ENCODE data around the gene RAD1.
"Not testable (repeated sequence)": the region's sequence is repeated elsewhere in the genome, so short reads cannot be mapped to it uniquely, and the experiment has no call there.

The RAD1 gene, protein sequence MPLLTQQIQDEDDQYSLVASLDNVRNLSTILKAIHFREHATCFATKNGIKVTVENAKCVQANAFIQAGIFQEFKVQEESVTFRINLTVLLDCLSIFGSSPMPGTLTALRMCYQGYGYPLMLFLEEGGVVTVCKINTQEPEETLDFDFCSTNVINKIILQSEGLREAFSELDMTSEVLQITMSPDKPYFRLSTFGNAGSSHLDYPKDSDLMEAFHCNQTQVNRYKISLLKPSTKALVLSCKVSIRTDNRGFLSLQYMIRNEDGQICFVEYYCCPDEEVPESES
- 7.8 to 31.6 (median 22.0) reads per million in 17 experiments for total RNA-seq

DNA sequence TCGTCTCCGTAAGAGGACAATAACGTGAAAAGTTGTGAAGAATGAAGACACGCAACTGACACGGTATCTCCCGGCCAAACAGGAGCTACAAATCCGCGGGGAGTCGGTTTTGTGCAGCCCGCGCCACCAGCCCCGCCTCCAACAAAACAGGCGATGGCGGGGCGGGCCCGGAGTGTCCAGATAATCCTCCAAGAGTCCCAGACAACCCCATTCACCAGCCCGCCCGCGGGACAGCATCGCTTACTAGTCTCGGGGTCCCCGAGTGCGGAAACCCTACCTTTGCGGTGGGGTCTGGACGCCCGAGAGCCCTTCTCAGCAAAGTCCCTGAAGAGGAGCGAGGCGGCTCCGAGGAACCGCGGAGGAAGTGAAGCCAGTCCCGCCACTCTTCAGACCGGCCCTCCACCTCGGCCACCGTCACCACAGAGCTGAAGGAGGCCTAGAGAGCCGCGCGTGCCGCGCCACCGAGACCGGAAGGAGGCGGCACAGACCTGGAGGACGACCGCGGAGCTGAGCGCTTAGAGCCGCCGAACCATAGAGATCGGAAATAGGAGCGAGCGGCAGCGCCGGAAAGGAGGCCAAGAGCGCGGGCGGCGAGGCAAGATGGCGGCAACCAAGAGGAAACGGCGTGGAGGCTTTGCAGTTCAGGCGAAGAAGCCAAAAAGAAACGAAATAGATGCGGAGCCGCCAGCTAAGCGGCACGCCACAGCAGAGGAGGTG lies at the start of gene RAD1, which contains the start of gene BRIX1:
Gene RAD1, minus strand, starts transcription at position 366 of the 717 bp plus-strand sequence. CDS start 612 bp downstream, outside the sequence.
Gene BRIX1, plus strand, starts transcription at position 573 of the 717 bp plus-strand sequence. Its CDS starts 28 bp downstream, at position 601.
- DNase-seq: peak; percentile 96 to 98 (median 98)

DNA sequence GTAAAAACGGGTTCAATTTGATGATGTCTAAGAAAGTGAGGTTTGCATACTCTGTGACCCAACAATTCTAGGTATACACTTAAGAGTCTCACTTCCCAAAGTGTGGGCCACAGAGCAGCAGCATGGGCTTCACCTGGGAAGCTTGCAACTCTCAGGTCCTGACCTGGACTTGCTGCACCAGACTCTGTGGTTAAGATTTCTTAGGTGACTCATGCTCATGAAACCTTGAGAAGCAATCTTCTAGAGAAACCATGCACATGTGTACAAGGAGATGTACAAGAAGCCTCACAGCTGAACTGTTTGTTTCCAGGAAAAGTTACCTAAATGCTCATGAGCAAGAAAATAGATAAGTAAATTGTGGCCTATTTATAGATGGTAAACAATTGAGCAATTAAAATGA lies 44.0 kb upstream of the RAD1 start:
- no peak for DNase-seq

DNA sequence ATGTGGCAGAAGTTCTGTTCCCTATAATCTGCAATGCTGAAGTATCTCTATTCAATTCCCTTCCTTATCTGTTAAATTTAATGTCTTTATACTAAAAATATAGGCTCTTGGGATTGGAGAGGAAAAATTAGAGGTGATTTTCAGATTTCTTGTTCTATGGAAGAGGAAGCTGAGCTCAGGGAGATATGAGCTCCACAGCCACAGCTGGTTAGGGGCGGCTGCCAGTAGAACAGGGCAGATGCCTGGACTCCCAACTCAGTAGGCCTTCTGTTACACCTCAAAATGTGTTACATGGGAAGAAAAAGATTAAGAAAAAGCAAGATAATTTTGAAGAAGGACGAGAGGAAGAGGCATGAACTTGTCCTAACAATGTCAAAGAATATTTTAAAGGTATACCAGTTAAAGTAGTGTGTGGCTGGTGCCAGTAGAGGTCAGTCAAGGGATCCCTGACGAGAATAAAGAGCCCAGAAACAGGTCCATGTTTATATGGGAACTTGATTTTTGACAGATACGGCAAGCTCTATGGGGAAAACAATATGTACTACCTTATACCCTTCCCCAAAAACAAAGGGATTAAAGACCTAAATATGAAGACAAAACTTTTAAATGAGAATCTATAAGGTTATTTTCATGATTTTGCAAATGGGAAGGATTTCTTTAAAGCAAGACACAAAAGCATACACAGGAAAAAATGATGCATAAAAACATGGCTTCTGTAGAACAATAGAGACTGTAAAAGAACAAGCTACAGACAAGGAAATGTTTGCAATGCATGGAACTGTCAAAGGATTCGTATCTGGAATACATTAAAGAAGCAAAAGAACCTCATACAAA lies 42.8 kb upstream of the RAD1 start:
- DNase-seq: peak in 3 of 4 experiments; percentile 11 to 35 (median 32)

DNA sequence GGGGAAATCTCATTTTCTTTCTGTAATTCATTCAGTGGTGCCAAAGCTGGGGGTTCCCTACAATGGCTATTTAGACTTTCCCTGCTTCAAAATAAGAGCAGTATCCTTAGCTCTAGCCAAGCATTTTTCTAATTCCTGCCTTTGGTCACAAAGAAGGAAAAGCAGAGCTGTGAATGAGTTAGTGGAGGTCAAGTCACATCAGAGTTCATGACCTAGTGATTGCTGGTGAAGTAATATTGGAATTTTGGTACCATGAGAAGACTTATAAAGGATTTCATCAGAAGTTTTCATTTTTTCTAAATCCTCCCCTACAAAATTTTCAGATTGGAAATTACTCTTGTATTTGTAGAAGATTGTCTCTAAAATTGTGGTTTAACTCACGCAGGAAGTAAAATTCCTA lies 42.0 kb upstream of the RAD1 start:
- no peak for DNase-seq

DNA sequence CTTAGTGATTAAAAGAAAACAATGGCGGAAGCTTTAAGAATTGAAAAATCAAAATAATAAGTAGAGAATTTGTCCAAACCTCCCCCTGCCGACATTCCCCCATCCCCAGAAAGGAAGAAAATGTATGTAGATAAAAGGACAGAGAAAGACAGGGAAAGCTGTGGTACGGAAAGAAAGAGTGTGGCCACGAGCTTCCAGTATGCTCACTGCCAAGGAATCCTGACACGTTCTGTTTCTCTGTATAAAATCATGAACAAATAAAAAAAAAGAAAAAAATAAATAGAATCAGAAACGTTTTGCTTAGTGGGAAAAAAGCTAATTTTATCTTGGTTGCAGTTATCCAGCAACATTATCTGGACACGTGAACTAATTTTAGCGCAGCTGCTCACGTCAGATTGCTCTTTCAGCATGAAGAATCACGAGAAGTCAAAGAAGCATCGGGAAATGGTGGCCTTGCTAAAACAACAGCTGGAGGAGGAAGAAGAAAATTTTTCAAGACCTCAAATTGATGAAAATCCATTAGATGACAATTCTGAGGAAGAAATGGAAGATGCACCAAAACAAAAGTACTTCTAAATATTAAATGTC lies 29.2 kb upstream of the RAD1 start:
- no peak for DNase-seq

DNA sequence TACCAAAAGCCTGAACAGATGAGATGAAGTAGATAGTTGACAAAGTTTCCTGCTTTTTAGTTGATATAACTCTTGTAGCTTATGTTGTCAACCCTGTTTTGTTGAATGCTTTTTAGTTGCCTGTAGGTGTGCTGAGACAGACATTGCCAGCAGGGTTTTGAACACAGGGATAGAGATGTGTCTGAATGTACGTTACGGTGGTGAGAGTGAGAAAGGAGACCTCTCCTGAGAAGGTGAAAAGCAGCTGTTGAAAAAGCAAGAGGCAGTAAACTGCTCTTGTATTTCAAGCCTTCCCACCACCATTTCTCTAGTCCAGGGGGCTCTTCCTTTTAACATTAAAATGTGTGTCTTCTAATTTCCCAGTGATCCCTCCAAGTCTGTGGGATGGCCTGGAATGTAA lies 28.7 kb upstream of the RAD1 start:
- DNase-seq: no peak

DNA sequence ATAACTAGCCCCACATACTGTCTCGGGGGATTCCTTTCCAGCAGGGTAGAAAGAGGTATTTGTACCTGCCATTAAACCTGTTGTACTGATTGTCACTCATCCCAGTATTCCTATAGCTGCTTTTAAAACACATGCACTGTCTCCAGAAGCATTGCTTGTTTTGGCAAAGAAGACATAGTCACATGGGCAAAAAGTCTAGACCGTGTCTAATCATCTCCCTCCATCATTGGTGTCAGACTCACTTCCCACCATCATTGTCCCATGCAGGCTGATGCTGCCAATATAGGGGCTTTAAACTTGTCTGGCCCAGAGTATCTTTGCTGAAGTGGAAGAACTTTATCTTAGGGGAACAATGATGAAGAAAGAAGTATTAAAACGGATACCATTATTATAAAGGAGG lies 26.6 kb upstream of the RAD1 start:
- no peak for DNase-seq

DNA sequence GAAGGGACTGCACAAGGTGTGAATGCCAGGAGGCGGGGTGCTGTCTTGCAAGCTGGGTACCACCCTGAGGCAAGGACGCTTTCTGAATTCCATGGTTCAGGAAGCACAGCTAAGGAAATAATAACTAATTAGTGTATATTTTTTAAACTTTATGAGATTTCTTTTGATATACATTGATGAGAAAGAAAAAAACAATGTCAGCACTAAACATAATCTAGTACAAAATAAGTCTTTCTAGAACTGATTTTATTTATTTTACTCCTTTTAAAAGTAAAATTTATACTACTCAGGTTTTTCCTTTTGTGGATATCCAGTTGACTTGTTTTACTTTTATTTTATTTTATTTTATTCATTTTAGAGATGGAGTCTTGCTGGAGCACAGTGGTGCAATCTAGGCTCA lies 17.6 kb upstream of the RAD1 start:
- no peak for DNase-seq

DNA sequence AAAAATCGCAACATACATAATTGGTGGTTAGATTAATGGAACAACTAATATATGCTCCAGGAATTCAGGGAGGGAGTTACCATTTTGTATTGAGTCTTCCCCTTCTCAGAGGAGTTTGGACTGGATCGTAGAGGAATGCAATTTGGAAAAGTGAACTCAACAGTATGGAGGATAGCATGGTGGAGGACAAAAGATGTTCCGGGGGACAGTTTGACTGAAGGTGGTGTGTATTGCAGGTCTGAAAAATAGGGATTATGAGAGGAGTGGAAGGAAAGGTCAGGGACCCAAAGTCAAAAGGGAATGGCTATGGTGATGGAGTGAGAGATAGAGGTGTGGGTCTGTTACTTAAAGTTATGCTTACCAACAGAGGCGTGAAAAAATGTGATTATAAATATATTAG lies 15.6 kb upstream of the RAD1 start:
- DNase-seq: no peak

DNA sequence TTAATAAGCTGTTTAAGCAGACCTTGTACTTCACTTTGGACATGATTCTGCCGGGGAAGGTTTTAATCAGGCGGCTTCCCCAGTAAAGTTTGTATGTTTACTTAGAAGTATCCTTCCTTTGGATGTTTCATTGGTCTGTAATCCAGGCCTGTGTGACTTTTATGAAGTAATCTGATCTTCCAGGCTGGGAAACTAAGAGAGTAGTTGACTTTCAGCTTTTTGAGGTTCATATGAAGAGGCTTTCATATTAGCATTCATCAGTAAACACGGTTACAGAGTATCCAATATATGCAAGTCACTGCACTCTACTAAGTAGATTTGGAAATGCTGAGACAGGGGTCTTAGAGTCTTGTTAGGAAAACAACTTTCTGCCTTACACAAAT lies 15.1 kb upstream of the RAD1 start:
- peak in 1 of 4 experiments; percentile 2 for DNase-seq

DNA sequence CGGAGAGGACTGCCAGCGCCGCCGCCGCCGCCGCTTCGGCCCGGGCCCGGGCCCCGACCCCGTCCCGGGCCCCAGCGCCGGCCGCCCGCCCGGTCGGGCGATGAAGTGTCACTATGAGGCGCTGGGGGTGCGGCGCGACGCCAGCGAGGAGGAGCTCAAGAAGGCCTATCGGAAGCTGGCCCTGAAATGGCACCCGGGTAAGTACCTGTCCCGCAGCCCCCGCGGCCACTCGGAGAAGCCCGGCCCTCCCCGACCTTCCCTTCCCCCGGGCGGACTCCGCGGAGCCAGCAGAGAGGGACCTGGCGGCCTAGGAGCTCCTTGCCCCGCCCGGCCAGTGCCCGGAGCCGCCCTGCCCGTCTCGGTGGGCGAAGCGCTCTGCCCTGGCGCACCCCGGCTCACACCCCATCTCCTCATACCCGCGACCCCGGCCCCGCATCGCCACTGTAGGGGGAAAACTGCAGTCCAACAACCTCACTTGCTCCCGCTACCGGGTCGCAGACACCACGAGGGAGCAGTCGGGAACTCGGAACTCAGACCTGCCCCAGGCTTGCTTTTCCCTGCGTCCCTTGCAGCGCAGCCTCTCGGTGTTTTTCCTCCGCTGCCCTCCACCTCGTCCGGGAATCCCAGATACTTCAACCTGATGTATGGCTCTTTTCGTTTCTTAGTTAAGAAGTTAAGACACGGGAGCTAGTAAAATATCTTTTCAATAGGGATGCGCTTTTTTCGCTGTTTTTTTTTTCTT lies 14.6 kb upstream of the RAD1 start:
- DNase-seq: peak; percentile 84 to 95 (median 92)

DNA sequence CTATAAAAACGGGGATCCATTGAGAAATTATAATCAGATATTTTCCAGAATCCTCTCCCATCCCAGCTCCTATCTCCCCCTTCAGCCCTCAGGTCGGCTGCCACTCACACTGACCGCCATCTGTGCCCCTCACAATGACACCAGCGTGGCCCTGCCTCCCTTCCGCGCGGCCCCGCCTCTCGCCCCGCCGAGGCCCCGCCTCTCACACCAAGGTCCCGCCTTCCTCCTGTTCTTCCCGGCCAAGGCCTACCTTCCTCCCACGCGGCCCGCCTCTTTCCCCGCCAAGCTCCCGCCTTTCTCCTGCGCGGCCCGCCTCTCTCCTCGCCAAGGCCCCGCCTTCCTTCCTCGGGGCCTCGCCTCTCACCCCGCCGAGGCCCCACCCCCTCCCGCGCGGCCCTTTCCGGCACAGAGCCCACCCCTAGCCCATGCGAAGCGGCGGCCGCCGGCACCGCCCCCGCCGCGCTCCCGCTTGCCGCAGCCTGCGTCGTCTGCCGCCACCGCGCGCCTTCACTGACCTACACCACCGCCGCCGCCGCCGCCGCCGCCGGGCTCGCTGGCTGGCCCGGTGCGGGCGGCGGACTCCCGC lies 13.9 kb upstream of the RAD1 start, which contains the start of gene DNAJC21:
Gene DNAJC21, plus strand, starts transcription at position 426 of the 586 bp plus-strand sequence. CDS start 261 bp downstream, outside the sequence.
- DNase-seq: peak; percentile 98 to 100 (median 99)

DNA sequence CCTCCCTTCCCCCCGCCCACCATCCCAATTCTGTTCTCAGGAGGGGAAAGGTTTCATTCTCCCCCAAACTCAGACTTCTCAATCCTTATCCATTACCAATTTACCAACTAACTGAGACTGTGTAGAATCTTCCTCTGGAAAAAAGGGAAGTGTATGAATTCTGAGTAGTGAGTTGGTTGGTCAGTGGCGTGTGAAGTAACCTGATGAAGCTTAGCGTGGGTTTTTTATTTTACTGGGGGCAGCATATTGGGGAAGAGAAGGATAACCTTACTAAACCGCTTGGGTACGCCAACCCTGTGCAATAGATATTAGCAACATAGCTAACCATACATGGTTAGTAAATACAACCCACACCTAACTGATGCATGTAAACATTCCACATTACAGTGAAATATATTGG lies 13.0 kb upstream of the RAD1 start:
- DNase-seq: peak; percentile 37 to 77 (median 71)

DNA sequence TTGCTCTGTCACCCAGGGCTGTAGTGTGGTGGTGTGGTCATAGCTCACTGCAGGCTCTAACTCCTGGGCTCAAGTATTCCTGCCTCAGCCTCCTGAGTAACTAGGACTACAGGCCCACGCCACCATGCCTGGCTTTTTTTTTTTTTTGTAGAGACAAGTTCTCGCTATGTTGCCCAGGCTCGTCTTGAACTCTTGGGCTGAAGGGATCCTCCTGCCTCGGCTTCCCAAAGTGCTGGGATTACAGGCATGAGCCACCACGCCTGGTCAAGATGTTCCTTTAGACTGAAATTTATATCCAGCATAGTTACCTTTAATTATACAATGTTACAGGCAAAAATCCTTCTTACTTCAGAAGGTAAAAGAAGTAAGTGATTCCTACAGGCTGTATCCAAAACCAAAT lies 12.5 kb upstream of the RAD1 start:
- no peak for DNase-seq

DNA sequence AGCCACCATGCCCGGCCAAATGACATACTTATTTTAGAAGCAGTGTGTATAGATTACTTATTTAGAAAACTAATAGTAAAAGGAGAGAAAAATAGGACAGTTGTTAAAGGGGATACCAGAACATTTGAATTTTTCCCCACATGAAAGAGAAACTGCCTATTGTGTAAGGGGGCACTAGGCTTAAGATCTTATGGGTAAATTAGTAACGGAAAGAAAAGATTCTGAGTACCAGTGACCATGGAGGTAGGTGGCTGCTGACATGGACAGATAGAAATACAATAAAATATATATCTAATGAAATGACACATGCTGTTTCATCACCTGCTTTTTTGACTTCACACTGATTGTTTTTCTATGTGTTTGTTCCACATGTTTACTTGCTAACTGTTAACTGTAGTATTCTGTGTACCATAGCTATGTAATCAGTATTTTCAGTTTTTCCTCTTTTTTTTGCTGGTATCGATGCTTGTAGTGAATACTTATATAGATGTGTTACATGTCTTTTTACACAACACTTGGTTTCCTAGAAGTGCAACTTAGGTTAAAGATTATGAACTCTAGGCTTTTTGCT lies 11.1 kb upstream of the RAD1 start:
- no peak for DNase-seq

DNA sequence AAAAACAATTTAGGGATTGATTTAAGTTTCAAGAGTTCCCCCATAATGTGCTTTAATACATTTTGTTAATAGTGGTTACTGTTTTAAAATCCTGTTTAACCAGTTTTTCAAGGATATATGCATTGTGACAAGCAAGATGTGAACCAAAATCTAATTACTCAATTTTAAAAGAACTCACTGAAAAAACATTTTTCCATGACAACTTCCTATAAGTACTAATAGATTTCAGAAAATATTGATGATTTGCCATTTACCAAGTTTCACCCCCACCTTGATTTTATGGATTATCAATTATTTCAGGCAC lies 9.1 kb upstream of the RAD1 start:
- DNase-seq: no peak

DNA sequence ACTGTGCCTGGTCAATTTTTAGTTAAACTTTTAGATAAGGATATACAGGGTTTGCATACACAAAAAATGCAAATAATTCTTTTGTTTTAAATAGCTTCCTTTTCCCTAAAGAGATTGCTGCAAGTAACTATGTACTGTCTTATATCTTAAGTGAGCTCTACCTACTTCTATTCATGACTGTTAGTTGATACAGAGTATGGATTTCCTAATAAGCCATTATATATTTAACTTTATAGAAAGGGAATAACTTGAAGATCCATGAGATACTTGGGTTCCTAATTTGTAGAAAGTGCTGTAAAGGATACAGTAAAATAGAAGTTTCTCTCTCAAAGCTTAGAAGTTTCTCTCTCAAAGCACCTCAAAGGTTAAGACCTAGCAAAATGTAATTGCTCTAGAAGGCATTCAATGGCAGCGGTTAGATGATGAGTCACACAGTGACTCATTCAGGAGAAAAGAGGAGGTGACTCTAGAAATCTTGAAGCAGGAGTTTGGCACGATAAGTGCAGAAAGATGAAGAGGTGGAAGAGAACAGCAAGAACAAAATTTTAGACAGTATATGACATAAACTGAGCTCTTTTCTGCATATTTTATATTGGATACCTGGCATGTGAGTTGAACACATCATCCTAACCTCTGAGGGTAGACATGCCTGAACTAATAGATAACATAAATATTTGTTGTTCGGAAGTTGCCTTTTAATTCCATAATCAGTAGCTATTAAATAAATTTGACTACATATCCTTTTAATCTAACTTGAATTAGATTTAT lies 8.6 kb upstream of the RAD1 start:
- peak; percentile 14 to 66 (median 48) for DNase-seq

DNA sequence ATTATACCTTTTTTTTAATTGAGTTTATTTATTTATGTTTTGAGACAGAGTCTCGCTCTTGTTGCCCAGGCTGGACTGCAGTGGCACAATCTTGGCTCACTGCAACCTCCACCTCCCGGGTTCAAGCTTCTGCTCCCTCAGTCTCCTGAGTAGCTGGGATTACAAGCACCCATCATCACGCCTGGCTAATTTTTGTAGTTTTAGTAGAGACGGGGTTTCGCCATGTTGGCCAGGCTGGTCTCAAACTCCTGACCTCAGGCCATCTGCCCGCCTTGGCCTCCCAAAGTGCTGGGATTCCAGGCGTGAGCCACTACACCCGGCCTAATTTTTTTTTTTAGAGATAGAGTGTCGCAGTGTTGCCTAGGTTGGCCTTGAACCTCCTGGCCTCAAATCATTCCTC lies 8.0 kb upstream of the RAD1 start:
- not testable (repeated sequence) for DNase-seq

DNA sequence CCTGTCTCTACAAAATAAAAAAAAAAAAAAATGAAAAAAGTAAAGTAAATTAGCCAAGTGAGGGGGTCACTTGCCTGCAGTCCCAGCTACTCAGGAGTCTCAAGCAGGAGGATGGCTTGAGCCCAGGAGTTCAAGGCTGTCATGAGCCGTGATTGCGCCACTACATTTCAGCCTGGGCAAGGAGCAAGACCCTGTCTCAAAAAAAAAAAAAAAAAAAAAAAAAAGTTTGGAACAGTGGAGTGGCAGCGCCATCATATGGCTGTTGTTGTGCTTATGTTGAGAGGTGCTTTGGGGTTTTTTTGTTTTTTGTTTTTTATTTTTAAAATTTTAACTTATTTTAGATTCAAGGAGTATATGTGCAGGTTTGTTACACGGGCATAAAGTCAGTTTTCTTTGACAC lies 3.8 kb upstream of the RAD1 start:
- no peak for DNase-seq

DNA sequence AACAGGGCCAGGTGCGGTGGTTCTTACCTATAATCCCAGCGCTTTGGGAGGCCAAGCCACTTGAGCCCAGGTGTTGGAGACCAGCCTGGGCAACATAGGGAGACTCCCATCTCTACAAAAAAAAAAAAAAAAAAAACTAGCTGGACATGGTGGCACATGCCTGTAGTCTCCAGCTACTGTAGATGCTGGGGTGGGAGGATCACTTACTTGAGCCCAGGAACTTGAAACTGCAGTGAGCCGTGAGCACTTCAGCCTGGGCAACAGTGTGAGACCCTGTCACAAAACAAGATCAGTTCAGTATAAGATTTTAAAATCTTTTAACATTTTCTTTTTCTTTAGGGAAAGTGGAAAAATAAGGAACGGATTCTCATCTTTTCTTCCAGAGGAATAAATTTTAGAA lies 2.7 kb upstream of the RAD1 start:
- no peak for DNase-seq

DNA sequence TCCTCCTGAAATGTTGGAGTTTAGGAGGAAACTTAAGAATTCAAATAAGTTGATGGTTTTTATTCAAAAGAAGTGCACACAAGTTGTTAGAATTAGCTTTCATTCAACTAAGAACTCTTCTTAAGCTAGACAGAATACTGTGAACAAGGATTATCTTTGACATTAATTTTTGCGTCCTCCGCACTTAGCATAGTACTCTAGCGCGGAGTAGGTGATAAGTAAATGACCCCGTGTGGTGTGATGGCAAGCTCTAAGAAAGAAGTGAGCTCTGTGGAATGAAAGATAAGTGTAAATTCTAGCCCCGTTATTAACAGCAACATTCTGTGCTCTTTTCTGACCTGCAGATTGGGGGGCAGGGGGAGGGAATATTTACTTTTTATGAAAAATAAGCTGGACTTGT lies 1.2 kb upstream of the RAD1 start:
- no peak for DNase-seq

All from suppressor macrophage (primary cell).